Measurements from ENCODE around the gene MMP23B. TPM values are rescaled to one million over a fixed set of nuclear protein-coding genes. Genes with fewer than 3 reads are reported as not detected.
"Not testable (repeated sequence)": the region's sequence is repeated elsewhere in the genome, so short reads cannot be mapped to it uniquely, and the experiment has no call there.

Gene MMP23B
- 1.1 TPM in 1 of 2 replicates, not detected in the other for total RNA-seq (2012; rRNA removed)

DNA sequence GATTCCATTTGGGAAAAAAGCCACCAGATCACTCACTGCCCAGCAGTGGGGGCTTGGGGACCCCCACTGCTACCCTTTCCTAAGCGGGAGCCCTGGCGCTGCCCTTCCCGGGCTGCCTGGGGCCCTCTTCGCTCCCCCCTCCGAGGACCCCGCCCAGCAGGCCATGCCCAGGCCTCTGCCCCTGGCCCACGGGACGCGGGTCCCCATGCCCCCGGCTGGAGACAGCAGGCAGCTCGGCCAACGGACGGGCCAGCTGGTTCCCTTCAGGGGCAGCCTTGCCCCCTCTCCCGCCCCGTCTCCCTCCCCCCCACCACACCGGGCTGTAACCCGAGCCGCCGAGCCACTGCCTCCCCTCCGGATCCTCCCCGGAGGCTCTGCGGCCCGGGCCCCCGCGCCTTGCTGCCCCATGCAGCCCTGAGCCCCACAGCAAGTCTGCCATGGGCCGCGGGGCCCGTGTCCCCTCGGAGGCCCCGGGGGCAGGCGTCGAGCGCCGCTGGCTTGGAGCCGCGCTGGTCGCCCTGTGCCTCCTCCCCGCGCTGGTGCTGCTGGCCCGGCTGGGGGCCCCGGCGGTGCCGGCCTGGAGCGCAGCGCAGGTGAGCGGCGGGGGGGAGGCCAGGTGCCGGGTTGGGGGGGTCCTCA lies at the start of gene MMP23B:
Gene MMP23B (plus strand): TSS at position 392 of the 639 bp plus-strand sequence. CDS start 46 bp downstream, at position 438.
- H3K36me3 ChIP-seq (ENCODE audit: insufficient read depth, low read length): peaks cover 2% of the 10 kb centered on the region
- H3K9ac ChIP-seq (ENCODE audit: low read depth, low read length): no peak within 1 kb of the TSS
- H3K4me2 ChIP-seq (ENCODE audit: low read length): no peak within 1 kb of the TSS
- H3K4me1 ChIP-seq (ENCODE audit: control insufficient read depth, insufficient read depth, low read length): no peaks in the 10 kb centered on the region
- no peaks in the 10 kb centered on the region for H3K9me3 ChIP-seq (replicated peaks; ENCODE audit: low read length)
- H3K27me3 ChIP-seq (ENCODE audit: control insufficient read depth, insufficient read depth, low read length): peaks cover 3% of the 10 kb centered on the region
- no peak within 1 kb of the TSS for H3K4me3 ChIP-seq (ENCODE audit: low read length)

DNA sequence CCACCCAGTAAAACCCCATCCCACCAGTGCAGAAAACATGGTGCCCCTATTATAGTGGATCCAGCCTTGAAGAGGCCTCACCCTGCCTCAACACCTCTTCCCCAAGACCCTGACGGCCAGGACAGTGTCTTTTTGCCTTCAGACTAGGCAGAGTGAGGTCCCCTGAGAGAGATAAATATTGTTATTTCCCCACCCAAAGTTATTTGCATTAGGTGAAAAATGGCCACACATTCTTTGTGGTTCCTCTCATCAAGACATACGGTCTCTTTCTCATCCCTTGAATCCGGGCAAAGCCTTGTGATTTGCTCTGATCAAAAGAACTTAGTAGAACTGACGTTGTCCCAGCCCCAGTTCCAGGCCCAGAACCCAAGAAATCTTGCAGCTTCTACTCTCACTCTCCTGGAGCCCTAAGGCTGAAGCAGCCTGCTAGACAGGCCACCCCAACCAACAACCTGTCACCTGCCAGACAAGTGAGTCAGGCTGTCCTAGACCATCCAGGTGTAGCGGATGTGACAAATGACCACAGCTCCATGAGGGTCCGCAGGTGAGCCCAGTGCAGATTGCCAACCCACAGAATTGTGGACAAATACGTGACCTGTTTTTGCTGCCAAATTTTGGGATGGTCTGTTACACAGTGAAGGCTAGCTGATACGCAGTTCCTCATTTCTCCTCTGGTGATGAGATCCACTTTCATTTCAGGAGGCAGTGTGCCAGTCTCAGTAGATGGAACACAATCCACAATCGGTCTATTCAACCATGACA lies 49.2 kb upstream of the MMP23B start:
- Histone ChIP-seq H3K9ac (ENCODE audit: low read depth, low read length) (no peak overlapping the region), H3K36me3 (ENCODE audit: insufficient read depth, low read length) (no peaks in the 10 kb centered on the region), H3K4me3 (ENCODE audit: low read length) (no peak overlapping the region), H3K4me2 (ENCODE audit: low read length) (no peak overlapping the region), H3K27me3 (ENCODE audit: control insufficient read depth, insufficient read depth, low read length) (peaks cover 42% of the 10 kb centered on the region), H3K9me3 (replicated peaks; ENCODE audit: low read length) (no peaks in the 10 kb centered on the region), H3K4me1 (ENCODE audit: control insufficient read depth, insufficient read depth, low read length) (no peaks in the 10 kb centered on the region)

DNA sequence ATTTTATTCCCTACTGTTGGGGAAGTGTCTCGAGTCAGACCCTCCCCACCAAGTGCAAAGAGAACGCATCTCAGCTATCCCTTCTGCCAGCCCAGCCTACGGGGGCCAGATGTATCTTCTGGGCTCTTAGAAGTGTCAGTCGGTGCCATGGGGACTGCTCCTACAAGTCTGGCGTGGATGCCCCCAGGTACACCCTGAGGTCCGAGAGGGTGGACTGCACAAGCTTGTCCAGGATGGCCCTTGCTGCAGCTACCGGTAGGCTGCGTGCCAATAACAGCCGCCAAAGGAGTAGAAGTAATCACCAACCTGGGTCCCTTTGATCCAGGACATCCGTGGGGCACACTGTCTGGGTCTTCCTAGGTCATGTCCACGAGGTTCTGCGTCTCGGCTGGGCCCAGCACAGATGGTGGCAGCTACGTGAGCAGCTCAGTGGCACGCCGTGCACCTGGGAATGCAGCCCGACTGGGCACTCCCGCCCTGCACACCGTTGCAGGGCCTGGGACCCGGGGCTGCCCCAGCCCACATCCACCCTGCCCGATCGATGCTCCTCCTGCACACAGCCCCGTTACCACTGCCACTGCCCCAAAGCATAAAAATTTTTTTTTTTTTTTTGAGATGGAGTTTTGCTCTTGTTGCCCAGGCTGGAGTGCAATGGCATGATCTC lies 48.5 kb upstream of the MMP23B start:
- no peaks in the 10 kb centered on the region for H3K9me3 ChIP-seq (replicated peaks; ENCODE audit: low read length)
- no peak overlapping the region for H3K9ac ChIP-seq (ENCODE audit: low read depth, low read length)
- no peak overlapping the region for H3K4me2 ChIP-seq (ENCODE audit: low read length)
- H3K36me3 ChIP-seq (ENCODE audit: insufficient read depth, low read length): no peaks in the 10 kb centered on the region
- H3K27me3 ChIP-seq (ENCODE audit: control insufficient read depth, insufficient read depth, low read length): peaks cover 35% of the 10 kb centered on the region
- H3K4me3 ChIP-seq (ENCODE audit: low read length): no peak overlapping the region
- H3K4me1 ChIP-seq (ENCODE audit: control insufficient read depth, insufficient read depth, low read length): no peaks in the 10 kb centered on the region

DNA sequence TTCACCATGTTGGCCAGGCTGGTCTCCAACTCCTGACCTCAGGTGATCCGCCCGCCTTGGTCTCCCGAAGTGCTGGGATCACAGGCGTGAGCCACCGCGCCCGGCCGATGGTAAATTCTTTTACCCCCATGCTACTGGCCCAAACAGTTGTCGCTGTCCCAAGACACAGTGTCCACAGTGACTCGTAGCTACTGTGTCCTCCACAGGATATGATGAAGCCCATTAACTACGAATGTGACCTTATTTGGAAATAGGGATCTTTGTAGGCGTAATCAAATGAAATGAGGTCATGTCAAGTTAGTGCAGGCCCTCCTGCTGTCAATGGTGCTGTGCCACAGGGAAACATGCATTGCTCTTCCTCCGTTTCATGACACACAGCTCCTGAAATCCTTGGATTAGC lies 40.5 kb upstream of the MMP23B start:
- Histone ChIP-seq H3K9me3 (replicated peaks; ENCODE audit: low read length) (no peaks in the 10 kb centered on the region), H3K4me2 (ENCODE audit: low read length) (no peak overlapping the region), H3K36me3 (ENCODE audit: insufficient read depth, low read length) (no peaks in the 10 kb centered on the region), H3K4me3 (ENCODE audit: low read length) (no peak overlapping the region), H3K27me3 (ENCODE audit: control insufficient read depth, insufficient read depth, low read length) (peaks cover 16% of the 10 kb centered on the region), H3K9ac (ENCODE audit: low read depth, low read length) (no peak overlapping the region), H3K4me1 (ENCODE audit: control insufficient read depth, insufficient read depth, low read length) (peaks cover 3% of the 10 kb centered on the region)

GRCh38 chr1:1593834-1594601 lies 38.0 kb upstream of the MMP23B start:
- Histone ChIP-seq H3K4me2 (ENCODE audit: low read length) (no peak overlapping the region), H3K4me3 (ENCODE audit: low read length) (no peak overlapping the region), H3K27me3 (ENCODE audit: control insufficient read depth, insufficient read depth, low read length) (peaks cover 40% of the 10 kb centered on the region), H3K9me3 (replicated peaks; ENCODE audit: low read length) (no peaks in the 10 kb centered on the region), H3K9ac (ENCODE audit: low read depth, low read length) (no peak overlapping the region), H3K36me3 (ENCODE audit: insufficient read depth, low read length) (no peaks in the 10 kb centered on the region), H3K4me1 (ENCODE audit: control insufficient read depth, insufficient read depth, low read length) (peaks cover 9% of the 10 kb centered on the region)

- H3K4me2 ChIP-seq (ENCODE audit: low read length): no peak overlapping the region
- peaks cover 45% of the 10 kb centered on the region for H3K27me3 ChIP-seq (ENCODE audit: control insufficient read depth, insufficient read depth, low read length)
- peaks cover 9% of the 10 kb centered on the region for H3K4me1 ChIP-seq (ENCODE audit: control insufficient read depth, insufficient read depth, low read length)
- H3K36me3 ChIP-seq (ENCODE audit: insufficient read depth, low read length): no peaks in the 10 kb centered on the region
- H3K9ac ChIP-seq (ENCODE audit: low read depth, low read length): no peak overlapping the region
- no peak overlapping the region for H3K4me3 ChIP-seq (ENCODE audit: low read length)
- no peaks in the 10 kb centered on the region for H3K9me3 ChIP-seq (replicated peaks; ENCODE audit: low read length)
These were observed 37.2 kb upstream of the MMP23B start for GRCh38 chr1:1594602-1595260.

- not testable (repeated sequence) for H3K4me2 ChIP-seq (ENCODE audit: low read length); H3K36me3 ChIP-seq (ENCODE audit: insufficient read depth, low read length); H3K4me1 ChIP-seq (ENCODE audit: control insufficient read depth, insufficient read depth, low read length); H3K9me3 ChIP-seq (replicated peaks; ENCODE audit: low read length); H3K9ac ChIP-seq (ENCODE audit: low read depth, low read length); H3K4me3 ChIP-seq (ENCODE audit: low read length)
- peaks cover 46% of the 10 kb centered on the region for H3K27me3 ChIP-seq (ENCODE audit: control insufficient read depth, insufficient read depth, low read length)
These were observed 36.6 kb upstream of the MMP23B start for GRCh38 chr1:1595341-1595740.

- Histone ChIP-seq H3K9ac (ENCODE audit: low read depth, low read length) (no peak overlapping the region), H3K4me2 (ENCODE audit: low read length) (no peak overlapping the region), H3K27me3 (ENCODE audit: control insufficient read depth, insufficient read depth, low read length) (peaks cover 58% of the 10 kb centered on the region), H3K9me3 (replicated peaks; ENCODE audit: low read length) (no peaks in the 10 kb centered on the region), H3K4me1 (ENCODE audit: control insufficient read depth, insufficient read depth, low read length) (peaks cover 8% of the 10 kb centered on the region), H3K36me3 (ENCODE audit: insufficient read depth, low read length) (no peaks in the 10 kb centered on the region), H3K4me3 (ENCODE audit: low read length) (no peak overlapping the region)
These were observed 35.3 kb upstream of the MMP23B start for GRCh38 chr1:1596493-1597274.

DNA sequence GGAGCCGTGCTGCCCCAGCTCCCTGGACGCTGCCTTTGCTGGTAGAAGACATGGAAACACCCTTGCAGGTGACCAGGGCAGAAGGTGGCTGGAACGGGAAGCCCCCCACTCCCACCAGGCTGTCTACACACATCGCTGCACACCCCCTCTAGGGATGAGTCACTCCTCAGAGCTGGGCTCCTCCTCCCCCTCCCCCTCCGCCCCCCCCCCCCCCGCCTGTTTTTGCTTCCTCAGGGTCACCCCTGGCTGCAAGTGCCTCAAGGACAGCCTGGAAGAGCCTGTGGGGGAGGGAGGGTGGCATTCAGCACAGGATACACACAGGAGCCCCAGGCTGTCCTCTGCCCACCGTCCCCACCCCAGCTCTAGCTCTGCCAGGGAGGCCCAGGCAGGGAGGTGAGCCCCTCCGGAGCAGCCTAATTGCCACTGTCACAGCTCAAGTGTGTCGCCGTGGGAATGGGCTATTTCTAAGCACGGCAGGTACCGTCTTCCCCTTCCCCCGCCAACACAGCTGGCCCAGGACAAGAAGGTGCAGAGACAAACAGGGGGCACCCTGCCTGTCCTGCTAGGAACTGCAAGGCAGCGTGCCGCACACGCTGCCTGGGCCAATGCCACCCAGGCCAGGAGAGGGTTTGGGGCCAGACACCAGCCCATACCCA lies 34.6 kb upstream of the MMP23B start:
- Histone ChIP-seq H3K9me3 (replicated peaks; ENCODE audit: low read length) (no peaks in the 10 kb centered on the region), H3K4me1 (ENCODE audit: control insufficient read depth, insufficient read depth, low read length) (peaks cover 8% of the 10 kb centered on the region), H3K4me2 (ENCODE audit: low read length) (no peak overlapping the region), H3K4me3 (ENCODE audit: low read length) (no peak overlapping the region), H3K9ac (ENCODE audit: low read depth, low read length) (no peak overlapping the region), H3K36me3 (ENCODE audit: insufficient read depth, low read length) (no peaks in the 10 kb centered on the region), H3K27me3 (ENCODE audit: control insufficient read depth, insufficient read depth, low read length) (peaks cover 64% of the 10 kb centered on the region)

DNA sequence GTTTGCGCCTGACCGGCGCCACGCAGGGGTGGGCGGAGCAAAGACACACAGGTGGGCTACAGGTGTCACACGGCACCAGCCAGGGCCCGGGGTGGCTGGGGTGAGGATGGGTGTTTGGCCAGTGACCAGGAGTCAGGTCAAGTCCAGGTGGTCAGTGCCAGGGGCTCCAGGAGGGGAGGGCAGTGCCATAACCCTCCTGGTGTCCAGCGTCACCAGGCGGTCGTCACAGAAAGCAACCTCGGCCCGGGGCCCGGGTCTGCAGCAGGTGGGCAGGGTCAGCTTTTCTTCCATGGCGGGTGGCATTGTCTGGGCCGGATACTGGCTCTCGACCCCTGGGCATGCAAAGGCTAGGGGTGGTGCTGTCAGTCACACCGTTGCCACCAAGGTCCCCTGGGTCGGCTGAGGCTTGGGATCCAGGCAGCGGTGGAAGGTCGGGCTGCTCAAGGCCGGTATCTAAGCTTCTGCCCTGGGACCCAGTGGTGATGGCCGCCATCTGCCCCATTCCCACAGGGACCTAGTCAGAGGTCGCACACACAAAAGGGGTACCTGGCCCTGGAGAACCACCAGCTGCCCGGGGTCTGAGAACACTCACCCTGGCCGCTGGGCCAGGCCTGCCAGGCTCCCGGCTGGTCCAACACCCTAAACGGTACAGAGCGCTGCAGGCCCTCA lies 33.8 kb upstream of the MMP23B start:
- Histone ChIP-seq H3K9ac (ENCODE audit: low read depth, low read length) (no peak overlapping the region), H3K9me3 (replicated peaks; ENCODE audit: low read length) (no peaks in the 10 kb centered on the region), H3K4me1 (ENCODE audit: control insufficient read depth, insufficient read depth, low read length) (peaks cover 8% of the 10 kb centered on the region), H3K27me3 (ENCODE audit: control insufficient read depth, insufficient read depth, low read length) (peaks cover 68% of the 10 kb centered on the region), H3K4me2 (ENCODE audit: low read length) (no peak overlapping the region), H3K36me3 (ENCODE audit: insufficient read depth, low read length) (no peaks in the 10 kb centered on the region), H3K4me3 (ENCODE audit: low read length) (no peak overlapping the region)

Measured in skeletal muscle satellite cell (primary cell).